ENCODE results near the gene COL4A3.

COL4A3 gene

GRCh38 chr2:227183657-227184367 is 19.4 kb downstream of the COL4A3 start:
- no peak for TF ChIP-seq RARB (CRISPR knock-in tag; IDR thresholded peaks at IDR 0.05)
- no peak for TF ChIP-seq SNAI2 (CRISPR knock-in tag; IDR thresholded peaks at IDR 0.05)
- TF ChIP-seq POU6F1 (CRISPR knock-in tag; IDR thresholded peaks at IDR 0.05; ENCODE audit: borderline replicate concordance, low read depth), result no peak
- no peak for TF ChIP-seq ARNTL (CRISPR knock-in tag; IDR thresholded peaks at IDR 0.05; ENCODE audit: borderline replicate concordance, low read depth)
- TF ChIP-seq ZNF8 (CRISPR knock-in tag; IDR thresholded peaks at IDR 0.05), result no peak
- no peak for TF ChIP-seq CSRNP3 (CRISPR knock-in tag; IDR thresholded peaks at IDR 0.05)
- no peak for TF ChIP-seq BACH2 (CRISPR knock-in tag; IDR thresholded peaks at IDR 0.05; ENCODE audit: borderline replicate concordance)
- TF ChIP-seq CSDC2 (CRISPR knock-in tag; IDR thresholded peaks at IDR 0.05), result no peak
- TF ChIP-seq, protein P1, sequence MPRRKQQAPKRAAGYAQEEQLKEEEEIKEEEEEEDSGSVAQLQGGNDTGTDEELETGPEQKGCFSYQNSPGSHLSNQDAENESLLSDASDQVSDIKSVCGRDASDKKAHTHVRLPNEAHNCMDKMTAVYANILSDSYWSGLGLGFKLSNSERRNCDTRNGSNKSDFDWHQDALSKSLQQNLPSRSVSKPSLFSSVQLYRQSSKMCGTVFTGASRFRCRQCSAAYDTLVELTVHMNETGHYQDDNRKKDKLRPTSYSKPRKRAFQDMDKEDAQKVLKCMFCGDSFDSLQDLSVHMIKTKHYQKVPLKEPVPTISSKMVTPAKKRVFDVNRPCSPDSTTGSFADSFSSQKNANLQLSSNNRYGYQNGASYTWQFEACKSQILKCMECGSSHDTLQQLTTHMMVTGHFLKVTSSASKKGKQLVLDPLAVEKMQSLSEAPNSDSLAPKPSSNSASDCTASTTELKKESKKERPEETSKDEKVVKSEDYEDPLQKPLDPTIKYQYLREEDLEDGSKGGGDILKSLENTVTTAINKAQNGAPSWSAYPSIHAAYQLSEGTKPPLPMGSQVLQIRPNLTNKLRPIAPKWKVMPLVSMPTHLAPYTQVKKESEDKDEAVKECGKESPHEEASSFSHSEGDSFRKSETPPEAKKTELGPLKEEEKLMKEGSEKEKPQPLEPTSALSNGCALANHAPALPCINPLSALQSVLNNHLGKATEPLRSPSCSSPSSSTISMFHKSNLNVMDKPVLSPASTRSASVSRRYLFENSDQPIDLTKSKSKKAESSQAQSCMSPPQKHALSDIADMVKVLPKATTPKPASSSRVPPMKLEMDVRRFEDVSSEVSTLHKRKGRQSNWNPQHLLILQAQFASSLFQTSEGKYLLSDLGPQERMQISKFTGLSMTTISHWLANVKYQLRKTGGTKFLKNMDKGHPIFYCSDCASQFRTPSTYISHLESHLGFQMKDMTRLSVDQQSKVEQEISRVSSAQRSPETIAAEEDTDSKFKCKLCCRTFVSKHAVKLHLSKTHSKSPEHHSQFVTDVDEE (CRISPR knock-in tag; IDR thresholded peaks at IDR 0.05), result no peak
- TF ChIP-seq ZFP30 (CRISPR knock-in tag; IDR thresholded peaks at IDR 0.05), result no peak
- TF ChIP-seq ISL1 (CRISPR knock-in tag; IDR thresholded peaks at IDR 0.05), result no peak
- no peak for TF ChIP-seq ZNF70 (CRISPR knock-in tag; IDR thresholded peaks at IDR 0.05)
- no peak for TF ChIP-seq TOX (CRISPR knock-in tag; IDR thresholded peaks at IDR 0.05; ENCODE audit: borderline replicate concordance)
- no peak for ATAC-seq

GRCh38 chr2:227185615-227186232 is 21.3 kb downstream of the COL4A3 start:
- TF ChIP-seq GLIS3 (CRISPR knock-in tag; IDR thresholded peaks at IDR 0.05) (no peak), ZNF8 (CRISPR knock-in tag; IDR thresholded peaks at IDR 0.05) (no peak), SNAI2 (CRISPR knock-in tag; IDR thresholded peaks at IDR 0.05) (no peak), ESRRG (CRISPR knock-in tag; IDR thresholded peaks at IDR 0.05) (no peak), CREB5 (CRISPR knock-in tag; IDR thresholded peaks at IDR 0.05; ENCODE audit: low read depth) (no peak), CSDC2 (CRISPR knock-in tag; IDR thresholded peaks at IDR 0.05) (no peak), TCF4 (CRISPR knock-in tag; IDR thresholded peaks at IDR 0.05; ENCODE audit: borderline replicate concordance) (no peak), ZFP30 (CRISPR knock-in tag; IDR thresholded peaks at IDR 0.05) (no peak), ZC3H10 (CRISPR knock-in tag; IDR thresholded peaks at IDR 0.05) (no peak), TOX (CRISPR knock-in tag; IDR thresholded peaks at IDR 0.05; ENCODE audit: borderline replicate concordance) (no peak), ISL1 (CRISPR knock-in tag; IDR thresholded peaks at IDR 0.05) (no peak), CSRNP3 (CRISPR knock-in tag; IDR thresholded peaks at IDR 0.05) (no peak)
- TF ChIP-seq, protein P2, sequence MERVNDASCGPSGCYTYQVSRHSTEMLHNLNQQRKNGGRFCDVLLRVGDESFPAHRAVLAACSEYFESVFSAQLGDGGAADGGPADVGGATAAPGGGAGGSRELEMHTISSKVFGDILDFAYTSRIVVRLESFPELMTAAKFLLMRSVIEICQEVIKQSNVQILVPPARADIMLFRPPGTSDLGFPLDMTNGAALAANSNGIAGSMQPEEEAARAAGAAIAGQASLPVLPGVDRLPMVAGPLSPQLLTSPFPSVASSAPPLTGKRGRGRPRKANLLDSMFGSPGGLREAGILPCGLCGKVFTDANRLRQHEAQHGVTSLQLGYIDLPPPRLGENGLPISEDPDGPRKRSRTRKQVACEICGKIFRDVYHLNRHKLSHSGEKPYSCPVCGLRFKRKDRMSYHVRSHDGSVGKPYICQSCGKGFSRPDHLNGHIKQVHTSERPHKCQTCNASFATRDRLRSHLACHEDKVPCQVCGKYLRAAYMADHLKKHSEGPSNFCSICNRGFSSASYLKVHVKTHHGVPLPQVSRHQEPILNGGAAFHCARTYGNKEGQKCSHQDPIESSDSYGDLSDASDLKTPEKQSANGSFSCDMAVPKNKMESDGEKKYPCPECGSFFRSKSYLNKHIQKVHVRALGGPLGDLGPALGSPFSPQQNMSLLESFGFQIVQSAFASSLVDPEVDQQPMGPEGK (CRISPR knock-in tag; IDR thresholded peaks at IDR 0.05; ENCODE audit: borderline replicate concordance), result no peak
- TF ChIP-seq, protein P1 (CRISPR knock-in tag; IDR thresholded peaks at IDR 0.05), result no peak
- ATAC-seq, result no peak

All from SK-N-SH treated with all-trans-retinoic acid at 6 μM for 48 hours (cell line).